Tibial nerve (tissue), 4 donors: Measurements from ENCODE around the gene ZNF148.

Source experiments
- EP300 ChIP-seq, 2 donors: sonication (generic); formaldehyde crosslinking; IDR thresholded peaks; one replicate each; pipeline ENCODE4 v1.6.1; 2017; ENCODE audit warnings: antibody characterized with exemption in 2 of 2, mild to moderate bottlenecking in 1 of 2
- POLR2A ChIP-seq, 2 donors: fragments of 450-650 bp; IDR thresholded peaks; one replicate each; pipeline ENCODE4 v1.6.1; 2017; ENCODE audit warnings: antibody characterized with exemption in 2 of 2, mild to moderate bottlenecking in 2 of 2, moderate library complexity in 2 of 2
- TF ChIP-seq, protein P1 (sequence below), 5 experiments: fragments of 200-600 bp in 3 of 5; fragments of 450-650 bp in 2 of 5; sonication (generic) in 3 of 5; IDR thresholded peaks; one replicate each; pipeline ENCODE4 v1.5.1; 2016 to 2019; ENCODE audit warnings: antibody characterized with exemption in 5 of 5, mild to moderate bottlenecking in 3 of 5, moderate library complexity in 2 of 5

DNA sequence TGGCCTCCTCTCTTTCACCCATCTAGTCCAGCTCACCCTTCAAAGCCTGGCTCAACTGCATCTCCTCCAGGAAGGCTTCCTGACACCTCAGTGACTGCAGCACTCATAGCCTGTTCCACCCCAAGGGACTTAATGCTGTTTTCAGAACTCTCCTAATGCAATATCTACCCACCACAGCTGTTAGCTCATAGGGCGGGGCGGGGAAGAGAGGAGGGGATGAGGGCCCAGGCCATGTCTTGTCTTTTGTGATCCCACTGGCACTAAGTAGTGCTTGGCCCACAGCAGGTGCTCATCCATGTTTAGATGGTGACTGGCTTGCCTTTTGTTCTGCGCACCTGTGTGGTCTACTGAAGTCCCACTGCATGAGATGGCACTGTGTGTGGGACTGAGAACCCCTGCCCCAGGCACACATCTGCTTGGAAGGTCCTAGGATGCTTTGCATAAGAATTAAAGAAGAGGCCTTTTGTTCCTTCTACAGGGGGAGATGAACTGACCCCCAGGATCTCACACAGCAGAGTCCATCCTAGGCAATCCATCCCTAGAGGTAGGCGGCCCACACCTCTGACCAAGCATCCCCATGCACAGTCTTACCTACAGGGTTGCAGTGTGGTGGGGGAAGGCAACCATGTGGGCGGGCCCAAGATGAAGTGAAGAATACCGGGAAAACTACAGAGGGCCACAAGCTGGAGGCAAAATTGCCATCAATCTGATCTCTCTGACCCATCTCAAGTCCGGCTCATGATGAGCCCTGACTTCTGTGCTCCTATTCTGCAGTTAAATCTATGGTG lies 185.6 kb downstream of the ZNF148 start:
- TF ChIP-seq, protein P1, sequence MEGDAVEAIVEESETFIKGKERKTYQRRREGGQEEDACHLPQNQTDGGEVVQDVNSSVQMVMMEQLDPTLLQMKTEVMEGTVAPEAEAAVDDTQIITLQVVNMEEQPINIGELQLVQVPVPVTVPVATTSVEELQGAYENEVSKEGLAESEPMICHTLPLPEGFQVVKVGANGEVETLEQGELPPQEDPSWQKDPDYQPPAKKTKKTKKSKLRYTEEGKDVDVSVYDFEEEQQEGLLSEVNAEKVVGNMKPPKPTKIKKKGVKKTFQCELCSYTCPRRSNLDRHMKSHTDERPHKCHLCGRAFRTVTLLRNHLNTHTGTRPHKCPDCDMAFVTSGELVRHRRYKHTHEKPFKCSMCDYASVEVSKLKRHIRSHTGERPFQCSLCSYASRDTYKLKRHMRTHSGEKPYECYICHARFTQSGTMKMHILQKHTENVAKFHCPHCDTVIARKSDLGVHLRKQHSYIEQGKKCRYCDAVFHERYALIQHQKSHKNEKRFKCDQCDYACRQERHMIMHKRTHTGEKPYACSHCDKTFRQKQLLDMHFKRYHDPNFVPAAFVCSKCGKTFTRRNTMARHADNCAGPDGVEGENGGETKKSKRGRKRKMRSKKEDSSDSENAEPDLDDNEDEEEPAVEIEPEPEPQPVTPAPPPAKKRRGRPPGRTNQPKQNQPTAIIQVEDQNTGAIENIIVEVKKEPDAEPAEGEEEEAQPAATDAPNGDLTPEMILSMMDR (IDR thresholded peaks at IDR 0.05), result no peak
- TF ChIP-seq EP300 (IDR thresholded peaks at IDR 0.05) (no peak), POLR2A (IDR thresholded peaks at IDR 0.05) (no peak)
